Keratinocyte (primary cell): ENCODE results near the gene PAPPA. TPM values are rescaled to one million over a fixed set of nuclear protein-coding genes. Genes with fewer than 3 reads are reported as not detected.

Source experiments
- DNase-seq: peaks from one replicate; pipeline ENCODE4 v3.0.0-alpha.2; 2011; ENCODE audit warnings: low read depth, missing footprints, low spot score
- FAIRE-seq: peaks from 2 replicates; lab custom pipeline; 2011; peaks lifted over from hg19 to GRCh38; lab: Jason Lieb, UNC
- H2AFZ ChIP-seq: 2 replicates; pipeline ENCODE4 v1.6.0; 2012; ENCODE audit warnings: low read length, control low read depth, inconsistent platforms; ENCODE audit not compliant: control insufficient read depth
- H3K27ac ChIP-seq: 2 replicates; pipeline ENCODE4 v1.5.1; 2011; ENCODE audit warnings: low read length; ENCODE audit not compliant: control insufficient read depth, insufficient read depth
- H3K27me3 ChIP-seq: 3 replicates; pipeline ENCODE4 v1.6.0; 2011; ENCODE audit warnings: low read length; ENCODE audit not compliant: control insufficient read depth, insufficient read depth; ENCODE audit errors: extremely low read depth
- H3K36me3 ChIP-seq, 2 experiments: 2 replicates in 1 of 2; 3 replicates in 1 of 2; pipeline ENCODE4 v1.5.1; 2011; ENCODE audit warnings: low read length in 2 of 2, mild to moderate bottlenecking in 1 of 2; ENCODE audit not compliant: control insufficient read depth in 2 of 2, insufficient read depth in 2 of 2; ENCODE audit errors: extremely low read depth in 1 of 2
- H3K4me1 ChIP-seq: 3 replicates; pipeline ENCODE4 v1.5.1; 2011; ENCODE audit warnings: low read length; ENCODE audit not compliant: control insufficient read depth, insufficient read depth; ENCODE audit errors: extremely low read depth
- H3K4me2 ChIP-seq: 3 replicates; pipeline ENCODE4 v1.6.0; 2011; ENCODE audit warnings: low read depth, low read length; ENCODE audit not compliant: control insufficient read depth, insufficient read depth; ENCODE audit errors: extremely low read depth
- H3K4me3 ChIP-seq, 3 experiments: fragments of 200-600 bp in 1 of 3; sonication (generic) in 1 of 3; 2 replicates in 2 of 3; 3 replicates in 1 of 3; pipeline ENCODE4 v1.5.1; 2011 to 2016; ENCODE audit warnings: low read length in 3 of 3, mild to moderate bottlenecking in 3 of 3, control low read depth in 2 of 3, inconsistent platforms in 1 of 3, low read depth in 1 of 3, mixed read lengths in 1 of 3, mixed run types in 1 of 3, moderate library complexity in 1 of 3; ENCODE audit not compliant: control insufficient read depth in 2 of 3, insufficient read depth in 2 of 3; ENCODE audit errors: extremely low read depth in 1 of 3
- H3K79me2 ChIP-seq: 2 replicates; pipeline ENCODE4 v1.6.0; 2012; ENCODE audit warnings: low read length; ENCODE audit not compliant: control insufficient read depth, insufficient read depth
- H3K9ac ChIP-seq: 3 replicates; pipeline ENCODE4 v1.6.0; 2011; ENCODE audit warnings: low read length; ENCODE audit not compliant: control insufficient read depth, insufficient read depth; ENCODE audit errors: extremely low read depth
- H3K9me1 ChIP-seq: 3 replicates; pipeline ENCODE4 v1.6.0; 2011; ENCODE audit warnings: low read length; ENCODE audit not compliant: control insufficient read depth, insufficient read depth; ENCODE audit errors: extremely low read depth
- H3K9me3 ChIP-seq: 2 replicates; pipeline ENCODE4 v1.5.1; 2012; ENCODE audit warnings: low read depth, low read length; ENCODE audit not compliant: control insufficient read depth
- H4K20me1 ChIP-seq: 3 replicates; pipeline ENCODE4 v1.6.0; 2011; ENCODE audit warnings: low read length; ENCODE audit not compliant: control insufficient read depth, insufficient read depth; ENCODE audit errors: extremely low read depth
- CTCF ChIP-seq, 3 experiments: IDR thresholded peaks in 1 of 3; conservative IDR thresholded peaks in 1 of 3; optimal IDR thresholded peaks in 1 of 3; 2 replicates in 2 of 3; 3 replicates in 1 of 3; pipeline versions ENCODE3 to v1.5.1; 2011; ENCODE audit warnings: low read length in 3 of 3, mild to moderate bottlenecking in 3 of 3, moderate library complexity in 2 of 3, control low read depth in 1 of 3, inconsistent platforms in 1 of 3; ENCODE audit not compliant: insufficient read depth in 2 of 3; ENCODE audit errors: extremely low read depth in 1 of 3
- EZH2 ChIP-seq: IDR thresholded peaks from one replicate; pipeline ENCODE4 v1.6.1; 2012; ENCODE audit warnings: inconsistent platforms, mild to moderate bottlenecking, low read length, moderate library complexity
- dilution Hi-C: fragments of 300-500 bp; cut with MboI; formaldehyde crosslinking; loops from one replicate; pipeline ENCODE4 v1.7.0; 2020; ENCODE audit warnings: low sequenced_read_pairs; ENCODE audit not compliant: extremely low pct_ligation_motif_present
- polyA plus RNA-seq, 5 experiments: library from polyadenylated mRNA; depleted of rRNA in 3 of 5; stranded (reverse) in 3 of 5; stranded (forward) in 1 of 5; unstranded in 1 of 5; fragments of >200 nt; gene quantifications; 1 replicate in 1 of 5; 2 replicates in 3 of 5; 3 replicates in 1 of 5; pipeline versions ENCODE4 v1.2.1 to v1.2.3, GENCODE V29; 2011 to 2012; ENCODE audit warnings: missing spikeins in 2 of 5, low read depth in 1 of 5, low replicate concordance in 1 of 5

Gene PAPPA
- polyA plus RNA-seq, 1 donor (not counting 4 experiments of a cell fraction or from before 2014, with no cell fraction given), result 0.77 TPM

- H3K36me3 ChIP-seq, result no peaks in the 10 kb centered on the region
- no peaks in the 10 kb centered on the region for H3K4me1 ChIP-seq
- H3K79me2 ChIP-seq, result no peaks in the 10 kb centered on the region
- TF ChIP-seq EZH2 (no peak), CTCF (optimal IDR thresholded peaks at IDR 0.05 in 1 of 3, IDR thresholded peaks at IDR 0.05 in 1 of 3, conservative IDR thresholded peaks at IDR 0.05 in 1 of 3; ENCODE audit: extremely low read depth in 1 of 3, insufficient read depth in 2 of 3, low read length in 3 of 3) (no peak)
- H3K9me3 ChIP-seq, result no peaks in the 10 kb centered on the region
- DNase-seq, result no peak
- H4K20me1 ChIP-seq, result no peaks in the 10 kb centered on the region
- peak; percentile 34 for FAIRE-seq
- dilution Hi-C loops, result no loop called here
- no peak overlapping the region for H3K9ac ChIP-seq
- H2AFZ ChIP-seq, result no peak overlapping the region
- no peak overlapping the region for H3K4me3 ChIP-seq
- no peak overlapping the region for H3K4me2 ChIP-seq
- H3K27ac ChIP-seq, result no peak overlapping the region
- H3K9me1 ChIP-seq, result no peaks in the 10 kb centered on the region
- peaks cover 2% of the 10 kb centered on the region for H3K27me3 ChIP-seq
Measured at GRCh38 chr9:116178481-116179211, 25.1 kb downstream of the PAPPA start.

- no peaks in the 10 kb centered on the region for H3K79me2 ChIP-seq
- dilution Hi-C loops, result no loop called here
- H3K4me2 ChIP-seq, result no peak overlapping the region
- no peak overlapping the region for H3K27ac ChIP-seq
- H3K4me3 ChIP-seq, result no peak overlapping the region
- H3K36me3 ChIP-seq, result no peaks in the 10 kb centered on the region
- no peak overlapping the region for H3K9ac ChIP-seq
- DNase-seq (no peak), FAIRE-seq (no peak)
- H3K27me3 ChIP-seq, result peaks cover 2% of the 10 kb centered on the region
- H3K4me1 ChIP-seq, result no peaks in the 10 kb centered on the region
- no peaks in the 10 kb centered on the region for H4K20me1 ChIP-seq
- no peaks in the 10 kb centered on the region for H3K9me3 ChIP-seq
- TF ChIP-seq CTCF (optimal IDR thresholded peaks at IDR 0.05 in 1 of 3, IDR thresholded peaks at IDR 0.05 in 1 of 3, conservative IDR thresholded peaks at IDR 0.05 in 1 of 3; ENCODE audit: extremely low read depth in 1 of 3, insufficient read depth in 2 of 3, low read length in 3 of 3) (no peak), EZH2 (no peak)
- no peaks in the 10 kb centered on the region for H3K9me1 ChIP-seq
- H2AFZ ChIP-seq, result no peak overlapping the region
Measured at GRCh38 chr9:116179568-116179967, 26.0 kb downstream of the PAPPA start.
